NCI-H510A (cell line): Measurements from ENCODE around the gene PMS1.
"Not testable (repeated sequence)": the region's sequence is repeated elsewhere in the genome, so short reads cannot be mapped to it uniquely, and the experiment has no call there.

Source experiments
- DNase-seq: peaks from one replicate; lab custom pipeline; 2025; lab: John Stamatoyannopoulos, UW

The PMS1 gene

GRCh38 chr2:189783927-189784867 is at the start of gene PMS1, which contains the start of gene ORMDL1:
TSS of gene PMS1 (plus strand) at chr2:189784450. CDS start at chr2:189791810, 7,360 bp downstream.
TSS of gene ORMDL1 (minus strand) at chr2:189784339. CDS start at chr2:189782595, 1,744 bp downstream.
- peak; percentile 92 for DNase-seq

- no peak for DNase-seq
Measured at GRCh38 chr2:189751080-189751658, 33.1 kb upstream of the PMS1 start.

- no peak for DNase-seq
Measured at GRCh38 chr2:189756311-189756952, 27.8 kb upstream of the PMS1 start.

- DNase-seq: not testable (repeated sequence)
Measured at GRCh38 chr2:189760154-189760553, 24.1 kb upstream of the PMS1 start.

GRCh38 chr2:189762229-189762550 is 22.1 kb upstream of the PMS1 start:
- no peak for DNase-seq

GRCh38 chr2:189762551-189763298 is 21.5 kb upstream of the PMS1 start, which contains the start of gene OSGEPL1:
TSS of gene OSGEPL1 (minus strand) at chr2:189762792. CDS start at chr2:189761640, 1,152 bp downstream.
- DNase-seq: peak; percentile 94

- DNase-seq: no peak
Measured at GRCh38 chr2:189763908-189764661, 20.2 kb upstream of the PMS1 start.

- DNase-seq: no peak
Measured at GRCh38 chr2:189770590-189771322, 13.5 kb upstream of the PMS1 start.

GRCh38 chr2:189772212-189772611 is 12.0 kb upstream of the PMS1 start:
- DNase-seq: no peak

GRCh38 chr2:189782221-189782671 is 2.0 kb upstream of the PMS1 start:
- DNase-seq: no peak

GRCh38 chr2:189783451-189783926 is 761 bp upstream of the PMS1 start:
- no peak for DNase-seq

- DNase-seq: no peak
Measured at GRCh38 chr2:189791338-189792042, 7.2 kb downstream of the PMS1 start.

GRCh38 chr2:189794310-189794709 is 10.1 kb downstream of the PMS1 start:
- no peak for DNase-seq

GRCh38 chr2:189797902-189798301 is 13.7 kb downstream of the PMS1 start:
- DNase-seq: no peak

GRCh38 chr2:189798312-189799029 is 14.2 kb downstream of the PMS1 start:
- no peak for DNase-seq

GRCh38 chr2:189799030-189799331 is 14.7 kb downstream of the PMS1 start:
- DNase-seq: no peak

GRCh38 chr2:189799531-189799930 is 15.3 kb downstream of the PMS1 start:
- no peak for DNase-seq

GRCh38 chr2:189802396-189802912 is 18.2 kb downstream of the PMS1 start:
- DNase-seq: no peak

- no peak for DNase-seq
Measured at GRCh38 chr2:189803431-189803830, 19.2 kb downstream of the PMS1 start.
